MCF 10A (cell line): ENCODE data around the gene BIRC3. TPM values are rescaled to one million over a fixed set of nuclear protein-coding genes. Genes with fewer than 3 reads are reported as not detected.
A peak's percentile ranks its signal among the peaks of the same experiment; 100 is the strongest.

Experiments used
- BruUV-seq: library from RNA; stranded (reverse); fragments of 400-500 nt; replicated peaks from 2 replicates; lab custom pipeline; 2021; lab: Mats Ljungman, UMichigan
- CTCF ChIA-PET: fragments of 300-600 bp; sonication (Branson Sonifier 250); formaldehyde crosslinking; extraction: SDS; loops from one replicate; lab custom pipeline; 2021; ENCODE audit warnings: antibody characterized with exemption, inconsistent platforms; lab: Yijun Ruan, JAX
- POLR2A ChIA-PET: fragments of 300-600, 350-650 bp; sonication (Branson Sonifier 250); formaldehyde crosslinking; extraction: SDS; loops from one replicate; lab custom pipeline; 2020; ENCODE audit warnings: antibody characterized with exemption, inconsistent platforms; lab: Yijun Ruan, JAX
- DNase-seq: peaks from one replicate; pipeline ENCODE4 v3.0.0-alpha.2; 2018; ENCODE audit not compliant: unreplicated experiment
- H3K27ac Mint-ChIP-seq: one replicate; pipeline ENCODE4 v1.8.0; 2022; ENCODE audit warnings: mild to moderate bottlenecking, low read depth, mixed read lengths; ENCODE audit not compliant: unreplicated experiment
- H3K27me3 Mint-ChIP-seq: one replicate; pipeline ENCODE4 v1.8.0; 2022; ENCODE audit warnings: mixed read lengths; ENCODE audit not compliant: insufficient read depth, unreplicated experiment
- H3K36me3 Mint-ChIP-seq: one replicate; pipeline ENCODE4 v1.8.0; 2022; ENCODE audit warnings: mild to moderate bottlenecking, moderate library complexity, mixed read lengths; ENCODE audit not compliant: insufficient read depth, unreplicated experiment
- H3K4me1 Mint-ChIP-seq: one replicate; pipeline ENCODE4 v1.8.0; 2022; ENCODE audit warnings: mixed read lengths; ENCODE audit not compliant: insufficient read depth, unreplicated experiment
- H3K4me3 Mint-ChIP-seq: one replicate; pipeline ENCODE4 v1.8.0; 2022; ENCODE audit warnings: mild to moderate bottlenecking, moderate library complexity, mixed read lengths; ENCODE audit not compliant: unreplicated experiment
- H3K9me3 Mint-ChIP-seq: one replicate; pipeline ENCODE4 v1.8.0; 2022; ENCODE audit warnings: mixed read lengths; ENCODE audit not compliant: unreplicated experiment
- CTCF ChIP-seq: fragments of 200-600 bp; IDR thresholded peaks from one replicate; pipeline ENCODE4 v1.8.0; 2022; ENCODE audit warnings: antibody characterized with exemption, mild to moderate bottlenecking; ENCODE audit not compliant: unreplicated experiment
- intact Hi-C: fragments of 100-400 bp; cut with micrococcal nuclease; formaldehyde crosslinking; loops from 2 replicates; pipeline ENCODE4 v1.14.1; 2022
- total RNA-seq: library from RNA; stranded (reverse); gene quantifications from 2 replicates; pipeline ENCODE4 v1.2.3, GENCODE V29; 2022

BIRC3 gene
- total RNA-seq, 1 experiment from 2014 or later = 124 TPM

DNA sequence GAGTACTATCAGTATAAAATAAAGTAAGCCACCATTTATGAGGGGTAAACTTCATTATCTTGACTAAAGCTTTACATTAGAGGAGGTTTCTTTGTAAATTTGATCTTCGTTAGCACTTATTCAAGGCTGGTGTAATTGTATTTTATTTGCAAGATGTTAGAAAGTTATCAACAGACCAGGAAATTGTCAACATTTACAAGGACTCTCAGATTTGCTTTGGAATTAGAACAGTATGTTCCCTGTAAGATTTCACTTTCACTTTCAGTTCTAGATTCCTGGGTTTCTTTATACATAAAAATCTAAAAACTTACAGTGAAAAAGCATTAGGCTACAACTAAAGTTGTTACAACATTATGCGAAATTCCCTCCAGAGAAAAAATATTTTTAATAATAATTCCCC is 4.6 kb upstream of the BIRC3 start:
- Mint-ChIP-seq H3K4me1 (peaks cover 30% of the 10 kb centered on the region), H3K9me3 (no peaks in the 10 kb centered on the region), H3K27me3 (no peaks in the 10 kb centered on the region), H3K36me3 (peaks cover 11% of the 10 kb centered on the region), H3K27ac (peak overlapping the region; percentile 99), H3K4me3 (peak overlapping the region; percentile 69)
- BruUV-seq = no TSS peak
- ChIA-PET CTCF (interaction anchor here (14.7 kb wide), 1 partner anchor 21 kb away, joined by 239 read pairs; no protein-coding TSS in a partner anchor), POLR2A (interaction anchor here (0.9 to 5.1 kb wide), 5 partner anchors 18 to 132 kb away, joined by 3 to 36 read pairs (median 7); no protein-coding TSS in a partner anchor)
- intact Hi-C loops = no loop called here
- no peak for DNase-seq
- no peak for TF ChIP-seq CTCF

DNA sequence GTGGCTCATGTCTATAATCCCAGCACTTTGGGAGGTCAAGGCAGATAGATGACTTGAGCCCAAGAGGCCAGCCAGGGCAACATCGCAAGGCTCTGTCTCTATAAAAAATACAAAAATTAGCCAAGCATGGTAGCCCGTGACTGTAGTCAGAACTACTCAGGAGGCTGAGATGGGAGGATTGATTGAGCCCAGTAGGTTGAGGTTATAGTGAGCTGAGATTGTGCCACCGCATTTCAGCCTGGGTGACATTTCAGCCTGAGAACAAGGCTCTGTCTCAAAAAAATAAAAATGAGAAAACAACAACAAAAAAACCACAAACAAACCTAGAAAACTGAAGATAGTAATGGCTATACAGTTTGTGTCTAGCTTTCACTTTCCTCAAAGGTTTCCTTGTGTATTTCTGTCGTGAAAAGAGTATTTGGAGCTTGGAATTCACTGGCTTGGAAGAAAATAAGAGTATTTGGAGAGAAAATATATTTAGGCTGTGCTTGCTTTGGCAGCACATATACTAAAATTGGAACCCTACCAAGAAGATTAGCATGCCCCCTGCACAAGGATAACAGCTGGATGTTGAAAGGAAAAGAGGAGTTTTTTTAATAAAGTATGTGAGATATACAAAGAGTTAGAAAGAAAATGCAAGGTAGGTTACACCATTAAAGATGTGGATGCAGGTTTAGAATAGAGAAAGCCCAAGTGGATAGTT is 3.9 kb upstream of the BIRC3 start:
- H3K4me3 Mint-ChIP-seq = peak overlapping the region; percentile 69
- CTCF ChIA-PET = interaction anchor here (0.6 to 14.7 kb wide), 9 partner anchors 8 to 382 kb away, joined by 3 to 239 read pairs (median 3); no protein-coding TSS in a partner anchor

GRCh38 chr11:102314784-102315183 is 2.5 kb upstream of the BIRC3 start:
- TF ChIP-seq CTCF = no peak
- H3K4me3 Mint-ChIP-seq = no peak overlapping the region
- H3K36me3 Mint-ChIP-seq = peaks cover 29% of the 10 kb centered on the region
- no peak for DNase-seq
- intact Hi-C loops = no loop called here
- BruUV-seq = no TSS peak
- no peaks in the 10 kb centered on the region for H3K27me3 Mint-ChIP-seq
- ChIA-PET CTCF (interaction anchor here (0.5 to 14.7 kb wide), 5 partner anchors 9 to 211 kb away, joined by 3 to 239 read pairs (median 4); no protein-coding TSS in a partner anchor), POLR2A (interaction anchor here (0.6 to 9.8 kb wide), 11 partner anchors 8 to 784 kb away, joined by 3 to 274 read pairs (median 5); no protein-coding TSS in a partner anchor)
- peak overlapping the region; percentile 99 for H3K27ac Mint-ChIP-seq
- no peaks in the 10 kb centered on the region for H3K9me3 Mint-ChIP-seq
- peaks cover 39% of the 10 kb centered on the region for H3K4me1 Mint-ChIP-seq

More for the DNA sequence above, 3.9 kb upstream of the BIRC3 start:
- Mint-ChIP-seq H3K27ac (peak overlapping the region; percentile 99), H3K9me3 (no peaks in the 10 kb centered on the region), H3K4me1 (peaks cover 30% of the 10 kb centered on the region), H3K27me3 (no peaks in the 10 kb centered on the region), H3K36me3 (peaks cover 16% of the 10 kb centered on the region)
- TF ChIP-seq CTCF = no peak
- no TSS peak for BruUV-seq
- POLR2A ChIA-PET = interaction anchor here (1.2 to 9.8 kb wide), 8 partner anchors 7 to 201 kb away, joined by 3 to 274 read pairs (median 9); no protein-coding TSS in a partner anchor
- intact Hi-C loops = no loop called here
- no peak for DNase-seq

DNA sequence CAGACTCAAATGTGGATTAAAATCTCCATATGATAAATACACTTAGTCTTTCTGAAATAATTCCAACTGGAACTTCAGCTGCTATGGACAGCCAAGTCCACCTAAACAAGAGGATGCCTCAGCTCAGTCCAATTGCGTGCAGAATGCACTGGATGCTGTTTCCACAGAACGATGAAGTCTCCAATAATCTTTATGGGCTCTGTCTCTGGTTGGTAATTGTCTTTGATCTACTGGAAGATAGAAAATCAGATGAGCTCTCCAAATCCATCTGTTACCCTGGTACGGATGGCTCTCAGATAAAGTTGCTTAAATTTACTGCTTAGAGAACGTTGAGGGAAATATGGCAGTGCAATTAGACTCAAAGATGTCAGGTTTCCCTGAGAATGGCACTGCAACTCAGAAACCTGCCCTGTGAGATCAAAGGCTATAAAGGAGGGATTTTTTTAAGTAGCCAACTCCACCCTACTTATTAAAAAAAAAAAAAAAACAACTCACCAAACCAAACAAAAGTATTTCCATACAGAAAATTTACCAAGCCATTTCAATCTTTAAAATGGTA is 859 bp upstream of the BIRC3 start:
- Mint-ChIP-seq H3K27me3 (no peaks in the 10 kb centered on the region), H3K4me3 (peak overlapping the region; percentile 85), H3K4me1 (peaks cover 44% of the 10 kb centered on the region), H3K36me3 (peaks cover 43% of the 10 kb centered on the region), H3K9me3 (no peaks in the 10 kb centered on the region), H3K27ac (peak overlapping the region; percentile 99)
- TF ChIP-seq CTCF = no peak
- CTCF ChIA-PET = interaction anchor here (0.7 to 14.7 kb wide), 8 partner anchors 9 to 103 kb away, joined by 3 to 239 read pairs (median 3); no protein-coding TSS in a partner anchor
- intact Hi-C loops = no loop called here
- TSS peak; percentile 87 for BruUV-seq
- no peak for DNase-seq
- POLR2A ChIA-PET = interaction anchor here (0.6 to 9.8 kb wide), 18 partner anchors 10 to 534 kb away, joined by 3 to 274 read pairs (median 4); partner anchors contain the start of genes MMP20 and YAP1
